ENCODE results near the gene HEMGN. TPM values are rescaled to one million over a fixed set of nuclear protein-coding genes. Genes with fewer than 3 reads are reported as not detected.

Gene HEMGN
- total and polyA plus RNA-seq, 7 experiments from 2014 or later, result 1.3 to 14.2 (median 4.2) TPM

DNA sequence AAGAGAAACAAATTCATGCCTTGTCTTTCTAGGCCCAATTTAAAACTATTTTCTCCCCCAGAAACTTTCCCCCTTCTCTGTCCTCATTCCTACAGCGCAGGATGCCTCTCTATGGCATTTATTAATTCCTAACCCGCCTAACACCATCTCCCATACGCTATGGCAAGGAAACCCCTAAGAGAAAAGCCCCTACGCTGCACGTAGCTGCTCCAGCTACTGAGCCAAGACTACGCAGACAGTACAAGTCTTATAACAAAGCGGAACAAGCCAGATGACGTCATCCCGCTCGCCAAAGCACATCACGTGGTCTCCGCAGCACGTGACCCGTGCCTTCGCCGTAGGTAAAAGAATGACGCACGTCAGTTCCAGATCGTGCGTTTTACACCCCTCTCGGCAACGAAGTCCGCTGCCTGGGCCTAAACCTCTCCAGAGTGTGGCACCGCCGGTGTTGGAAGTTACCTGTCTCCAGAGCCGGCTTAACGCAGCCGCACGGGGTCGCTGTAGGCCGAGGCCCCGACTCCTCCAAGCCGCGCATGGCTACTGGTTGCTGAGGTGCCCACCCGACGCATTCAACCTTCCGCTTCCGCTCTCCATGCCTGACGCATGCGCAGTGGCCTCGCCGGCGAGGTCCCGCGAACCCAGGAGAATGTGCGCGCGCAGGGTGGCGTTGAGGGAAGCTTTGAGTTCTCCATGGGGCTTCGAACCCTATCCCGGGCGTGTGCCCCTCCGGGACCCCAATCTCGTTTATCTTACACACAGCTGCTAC lies 15.8 kb downstream of the HEMGN start, which contains the start of gene TRMO:
TRMO (minus strand) TSS at position 542 of the 766 bp plus-strand sequence; CDS start at position 535, 7 bp downstream.
- peak within 1 kb of the TSS; percentile 83 to 97 (median 94) for H3K4me3 Mint-ChIP-seq
- H3K27me3 ChIP-seq (ENCODE audit: control insufficient read depth in 2 of 2, insufficient read depth in 2 of 2, low read length in 2 of 2), result no peaks in the 10 kb centered on the region
- ChIA-PET POLR2A (interaction anchor here (0.5 to 15.2 kb wide), 41 partner anchors 9 to 1520 kb away, joined by 3 to 715 read pairs (median 8); partner anchors contain the start of genes ANP32B, HEMGN, NANS and NCBP1), CTCF (interaction anchor here (0.6 to 5.8 kb wide), 29 partner anchors 8 to 333 kb away, joined by 3 to 118 read pairs (median 8); partner anchors contain the start of genes ANP32B, HEMGN, NCBP1 and TBC1D2)
- peak within 1 kb of the TSS; percentile 98 for H3K27ac ChIP-seq (ENCODE audit: low read depth, low read length)
- peaks cover 0 to 5% (median 0%) of the 10 kb centered on the region in 5 donors for H3K27me3 Mint-ChIP-seq
- ATAC-seq (peak; percentile 85), DNase-seq (peak; percentile 98 to 99 (median 98))
- H3K27ac Mint-ChIP-seq, result peak within 1 kb of the TSS; percentile 97 to 100 (median 99)
- no peaks in the 10 kb centered on the region for H3K9me3 ChIP-seq (ENCODE audit: control insufficient read depth in 2 of 3, low read length in 3 of 3)
- intact Hi-C loops (cut with micrococcal nuclease), result loop anchor here (1.0 to 10.0 kb wide), 17 partner anchors 17 to 873 kb away; partner anchors contain the start of genes CORO2A (in 2 of the 2), NCBP1 (in 2 of the 2), TSTD2 (in 2 of the 2) and XPA (in 2 of the 2)
- H3K4me1 ChIP-seq (ENCODE audit: control insufficient read depth in 2 of 2, insufficient read depth in 2 of 2, low read length in 2 of 2), result peaks cover 36 to 38% of the 10 kb centered on the region in 2 donors
- H3K4me1 Mint-ChIP-seq, result peaks cover 26 to 66% (median 47%) of the 10 kb centered on the region in 7 donors
- H3K9me3 Mint-ChIP-seq, result peaks cover 0 to 18% (median 0%) of the 10 kb centered on the region in 11 donors
- H3K4me3 ChIP-seq (ENCODE audit: low read length), result peak within 1 kb of the TSS; percentile 88
- no peaks in the 10 kb centered on the region for H3K36me3 ChIP-seq (ENCODE audit: control insufficient read depth in 2 of 3, insufficient read depth in 3 of 3, low read length in 3 of 3)
- peaks cover 0 to 11% (median 7%) of the 10 kb centered on the region in 5 donors for H3K36me3 Mint-ChIP-seq

- peak overlapping the region; percentile 98 for H3K27ac ChIP-seq (ENCODE audit: low read depth, low read length)
- H3K9me3 ChIP-seq (ENCODE audit: control insufficient read depth in 2 of 3, low read length in 3 of 3), result no peaks in the 10 kb centered on the region
- Mint-ChIP-seq H3K4me1 (peaks cover 37 to 86% (median 70%) of the 10 kb centered on the region in 7 donors), H3K9me3 (peaks cover 0 to 18% (median 0%) of the 10 kb centered on the region in 11 donors), H3K27ac (peak overlapping the region; percentile 97 to 100 (median 99)), H3K36me3 (peaks cover 0 to 31% (median 27%) of the 10 kb centered on the region in 5 donors), H3K27me3 (peaks cover 0 to 5% (median 0%) of the 10 kb centered on the region in 5 donors), H3K4me3 (peak overlapping the region; percentile 78 to 97 (median 90))
- peaks cover 40 to 48% of the 10 kb centered on the region in 2 donors for H3K4me1 ChIP-seq (ENCODE audit: control insufficient read depth in 2 of 2, insufficient read depth in 2 of 2, low read length in 2 of 2)
- H3K36me3 ChIP-seq (ENCODE audit: control insufficient read depth in 2 of 3, insufficient read depth in 3 of 3, low read length in 3 of 3), result peaks cover 0 to 16% (median under 1%) of the 10 kb centered on the region in 3 experiments
- H3K27me3 ChIP-seq (ENCODE audit: control insufficient read depth in 2 of 2, insufficient read depth in 2 of 2, low read length in 2 of 2), result no peaks in the 10 kb centered on the region
- H3K4me3 ChIP-seq (ENCODE audit: low read length), result peak overlapping the region; percentile 49
- DNase-seq (no peak), ATAC-seq (no peak)
- ChIA-PET POLR2A (interaction anchor here (0.5 to 15.2 kb wide), 15 partner anchors 10 to 211 kb away, joined by 3 to 715 read pairs (median 6); partner anchors contain the start of genes ANP32B and NANS), CTCF (interaction anchor here (0.8 to 5.8 kb wide), 5 partner anchors 11 to 199 kb away, joined by 3 to 85 read pairs (median 57); no protein-coding TSS in a partner anchor)
- intact Hi-C loops (cut with micrococcal nuclease), result no loop called here
Observed at GRCh38 chr9:97919217-97919813, 18.7 kb downstream of the HEMGN start.

DNA sequence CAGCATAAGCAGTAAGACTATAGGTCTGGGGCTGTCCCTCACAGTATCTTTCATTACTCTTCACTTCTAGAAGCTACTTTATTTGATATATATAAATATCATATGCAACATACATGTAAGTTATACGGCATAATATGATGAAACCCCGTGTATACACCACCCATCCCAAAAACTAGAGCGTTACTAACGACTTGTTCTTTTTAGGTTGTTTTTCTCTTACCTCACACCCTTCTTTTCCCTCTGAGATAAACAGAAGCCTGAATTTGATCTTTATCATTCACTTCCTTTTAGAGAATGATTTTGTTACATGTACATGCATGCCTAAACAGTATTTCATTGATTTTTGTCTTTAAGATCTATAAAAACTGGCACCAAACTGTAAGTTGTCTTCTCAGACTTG lies 19.4 kb downstream of the HEMGN start:
- peaks cover 0 to 37% (median 33%) of the 10 kb centered on the region in 5 donors for H3K36me3 Mint-ChIP-seq
- no peaks in the 10 kb centered on the region for H3K27me3 ChIP-seq (ENCODE audit: control insufficient read depth in 2 of 2, insufficient read depth in 2 of 2, low read length in 2 of 2)
- peaks cover 0 to 5% (median 0%) of the 10 kb centered on the region in 5 donors for H3K27me3 Mint-ChIP-seq
- H3K27ac ChIP-seq (ENCODE audit: low read depth, low read length), result peak overlapping the region; percentile 98
- H3K9me3 Mint-ChIP-seq, result peaks cover 0 to 18% (median 0%) of the 10 kb centered on the region in 11 donors
- H3K9me3 ChIP-seq (ENCODE audit: control insufficient read depth in 2 of 3, low read length in 3 of 3), result no peaks in the 10 kb centered on the region
- peaks cover 40 to 48% of the 10 kb centered on the region in 2 donors for H3K4me1 ChIP-seq (ENCODE audit: control insufficient read depth in 2 of 2, insufficient read depth in 2 of 2, low read length in 2 of 2)
- DNase-seq, result peak in 6 of 9 donors; percentile 47 to 66 (median 64)
- ChIA-PET CTCF (no interaction called here), POLR2A (interaction anchor here (0.7 to 15.2 kb wide), 6 partner anchors 15 to 307 kb away, joined by 3 to 715 read pairs (median 49); partner anchors contain the start of gene ANP32B)
- H3K4me3 Mint-ChIP-seq, result peak overlapping the region; percentile 78 to 97 (median 90)
- H3K27ac Mint-ChIP-seq, result peak overlapping the region; percentile 97 to 100 (median 99)
- peaks cover 39 to 86% (median 70%) of the 10 kb centered on the region in 7 donors for H3K4me1 Mint-ChIP-seq
- peaks cover 3 to 16% (median 6%) of the 10 kb centered on the region in 3 experiments for H3K36me3 ChIP-seq (ENCODE audit: control insufficient read depth in 2 of 3, insufficient read depth in 3 of 3, low read length in 3 of 3)
- ATAC-seq, result no peak
- intact Hi-C loops (cut with micrococcal nuclease), result loop anchor here (1.0 kb wide), 2 partner anchors 11 to 13 kb away; no protein-coding TSS in a partner anchor
- H3K4me3 ChIP-seq (ENCODE audit: low read length), result peak overlapping the region; percentile 46

GRCh38 chr9:97911970-97912369 lies 26.0 kb downstream of the HEMGN start:
- H3K4me1 ChIP-seq (ENCODE audit: control insufficient read depth in 2 of 2, insufficient read depth in 2 of 2, low read length in 2 of 2), result peaks cover 44 to 48% of the 10 kb centered on the region in 2 donors
- no peaks in the 10 kb centered on the region for H3K27me3 ChIP-seq (ENCODE audit: control insufficient read depth in 2 of 2, insufficient read depth in 2 of 2, low read length in 2 of 2)
- intact Hi-C loops (cut with micrococcal nuclease), result no loop called here
- H3K36me3 Mint-ChIP-seq, result peaks cover 21 to 81% (median 65%) of the 10 kb centered on the region in 5 donors
- H3K9me3 Mint-ChIP-seq, result peaks cover 0 to 1% (median 0%) of the 10 kb centered on the region in 11 donors
- POLR2A ChIA-PET, result interaction anchor here (0.6 to 19.7 kb wide), 6 partner anchors 5 to 199 kb away, joined by 3 to 715 read pairs (median 3); partner anchors contain the start of gene TRMO
- peaks cover 47 to 95% (median 86%) of the 10 kb centered on the region in 7 donors for H3K4me1 Mint-ChIP-seq
- DNase-seq (no peak), ATAC-seq (no peak)
- peak overlapping the region; percentile 16 for H3K27ac ChIP-seq (ENCODE audit: low read depth, low read length)
- H3K4me3 Mint-ChIP-seq, result no peak overlapping the region
- H3K27ac Mint-ChIP-seq, result peak overlapping the region in 8 of 9 donors; percentile 16 to 100 (median 93)
- peaks cover 12 to 59% (median 15%) of the 10 kb centered on the region in 3 experiments for H3K36me3 ChIP-seq (ENCODE audit: control insufficient read depth in 2 of 3, insufficient read depth in 3 of 3, low read length in 3 of 3)
- CTCF ChIA-PET, result interaction anchor here (0.6 to 2.6 kb wide), 6 partner anchors 9 to 206 kb away, joined by 3 to 9 read pairs (median 4); no protein-coding TSS in a partner anchor
- H3K4me3 ChIP-seq (ENCODE audit: low read length), result no peak overlapping the region
- H3K9me3 ChIP-seq (ENCODE audit: control insufficient read depth in 2 of 3, low read length in 3 of 3), result no peaks in the 10 kb centered on the region
- H3K27me3 Mint-ChIP-seq, result no peaks in the 10 kb centered on the region

- Histone ChIP-seq H3K4me3 (ENCODE audit: low read length) (no peak overlapping the region), H3K4me1 (ENCODE audit: control insufficient read depth in 2 of 2, insufficient read depth in 2 of 2, low read length in 2 of 2) (peaks cover 45 to 51% of the 10 kb centered on the region in 2 donors), H3K36me3 (ENCODE audit: control insufficient read depth in 2 of 3, insufficient read depth in 3 of 3, low read length in 3 of 3) (peaks cover 12 to 59% (median 15%) of the 10 kb centered on the region in 3 experiments), H3K27ac (ENCODE audit: low read depth, low read length) (peak overlapping the region; percentile 16), H3K27me3 (ENCODE audit: control insufficient read depth in 2 of 2, insufficient read depth in 2 of 2, low read length in 2 of 2) (no peaks in the 10 kb centered on the region), H3K9me3 (ENCODE audit: control insufficient read depth in 2 of 3, low read length in 3 of 3) (no peaks in the 10 kb centered on the region)
- Mint-ChIP-seq H3K4me1 (peaks cover 50 to 95% (median 86%) of the 10 kb centered on the region in 7 donors), H3K4me3 (no peak overlapping the region), H3K27ac (peak overlapping the region in 8 of 9 donors; percentile 16 to 100 (median 97)), H3K36me3 (peaks cover 21 to 78% (median 63%) of the 10 kb centered on the region in 5 donors), H3K27me3 (no peaks in the 10 kb centered on the region), H3K9me3 (peaks cover 0 to 1% (median 0%) of the 10 kb centered on the region in 11 donors)
- ChIA-PET POLR2A (interaction anchor here (0.8 to 19.7 kb wide), 5 partner anchors 6 to 199 kb away, joined by 3 to 715 read pairs (median 3); partner anchors contain the start of gene TRMO), CTCF (interaction anchor here (0.6 to 2.6 kb wide), 5 partner anchors 10 to 157 kb away, joined by 3 to 9 read pairs (median 4); no protein-coding TSS in a partner anchor)
- intact Hi-C loops (cut with micrococcal nuclease), result no loop called here
- DNase-seq, result no peak
- ATAC-seq, result no peak
Observed at GRCh38 chr9:97911528-97911927, 26.4 kb downstream of the HEMGN start.
